Right atrium auricular region (tissue), 2 donors: ENCODE measurements around the gene PCBP3. TPM values are rescaled to one million over a fixed set of nuclear protein-coding genes. Genes with fewer than 3 reads are reported as not detected.

ENCODE experiments used
- DNase-seq: peaks from one replicate; pipeline ENCODE4 v3.0.0-alpha.2; 2019; ENCODE audit warnings: low spot score
- H3K27ac ChIP-seq, 2 donors: fragments of 200-600 bp; sonication (generic); 1 replicate in 1 of 2; 2 replicates in 1 of 2; pipeline ENCODE4 v1.5.1; 2016 to 2019
- H3K27me3 ChIP-seq, 2 donors: fragments of 200-600 bp; sonication (generic); one replicate each; pipeline versions ENCODE4 v1.5.1 to v1.6.0; 2017 to 2019
- H3K36me3 ChIP-seq: fragments of 200-600 bp; sonication (generic); one replicate; pipeline ENCODE4 v1.5.1; 2016
- H3K4me1 ChIP-seq, 2 donors: fragments of 200-600 bp; sonication (generic); one replicate each; pipeline versions ENCODE4 v1.5.1 to v1.6.0; 2017 to 2019
- H3K4me3 ChIP-seq, 2 donors: fragments of 200-600 bp; sonication (generic); 1 replicate in 1 of 2; 2 replicates in 1 of 2; pipeline ENCODE4 v1.5.1; 2017 to 2019; ENCODE audit warnings: mild to moderate bottlenecking in 1 of 2, moderate library complexity in 1 of 2
- H3K9me3 ChIP-seq, 2 donors: fragments of 200-600 bp; sonication (generic); one replicate each; pipeline ENCODE4 v1.5.1; 2019
- CTCF ChIP-seq, 2 donors: fragments of 200-600 bp; sonication (generic); IDR thresholded peaks; one replicate each; pipeline ENCODE4 v1.5.1; 2019; ENCODE audit warnings: antibody characterized with exemption in 2 of 2
- total RNA-seq, 2 donors: library from RNA; depleted of rRNA; stranded (reverse); fragments of >200 nt; gene quantifications; one replicate each; pipeline ENCODE4 v1.1.0, GENCODE V29; 2016

PCBP3 gene
- total RNA-seq, 2 donors from 2014 or later = 2.3 to 5.2 TPM

GRCh38 chr21:45787371-45787770 lies 143.8 kb downstream of the PCBP3 start:
- no peak for DNase-seq
- Histone ChIP-seq H3K4me1 (no peaks in the 10 kb centered on the region), H3K9me3 (no peaks in the 10 kb centered on the region), H3K36me3 (no peaks in the 10 kb centered on the region), H3K27ac (no peak overlapping the region), H3K4me3 (no peak overlapping the region), H3K27me3 (no peaks in the 10 kb centered on the region)
- TF ChIP-seq CTCF (IDR thresholded peaks at IDR 0.05) = no peak

GRCh38 chr21:45788198-45788597 lies 144.7 kb downstream of the PCBP3 start:
- no peak for TF ChIP-seq CTCF (IDR thresholded peaks at IDR 0.05)
- H3K9me3 ChIP-seq = no peaks in the 10 kb centered on the region
- H3K27me3 ChIP-seq = no peaks in the 10 kb centered on the region
- H3K4me1 ChIP-seq = no peaks in the 10 kb centered on the region
- H3K36me3 ChIP-seq = no peaks in the 10 kb centered on the region
- no peak for DNase-seq
- no peak overlapping the region for H3K4me3 ChIP-seq
- H3K27ac ChIP-seq = no peak overlapping the region

- H3K27ac ChIP-seq = no peak overlapping the region
- no peak overlapping the region for H3K4me3 ChIP-seq
- H3K36me3 ChIP-seq = no peaks in the 10 kb centered on the region
- no peaks in the 10 kb centered on the region for H3K27me3 ChIP-seq
- no peak for DNase-seq
- H3K4me1 ChIP-seq = no peaks in the 10 kb centered on the region
- no peaks in the 10 kb centered on the region for H3K9me3 ChIP-seq
- no peak for TF ChIP-seq CTCF (IDR thresholded peaks at IDR 0.05)
Observed at GRCh38 chr21:45788637-45789506, 145.3 kb downstream of the PCBP3 start.

- Histone ChIP-seq H3K9me3 (no peaks in the 10 kb centered on the region), H3K4me3 (no peak overlapping the region), H3K27me3 (no peaks in the 10 kb centered on the region), H3K36me3 (no peaks in the 10 kb centered on the region), H3K4me1 (no peaks in the 10 kb centered on the region), H3K27ac (no peak overlapping the region)
- TF ChIP-seq CTCF (IDR thresholded peaks at IDR 0.05) = no peak
- no peak for DNase-seq
Observed at GRCh38 chr21:45790427-45790826, 146.9 kb downstream of the PCBP3 start.

GRCh38 chr21:45791562-45792418 lies 148.3 kb downstream of the PCBP3 start:
- TF ChIP-seq CTCF (IDR thresholded peaks at IDR 0.05) = no peak
- no peak overlapping the region for H3K4me3 ChIP-seq
- H3K27me3 ChIP-seq = no peaks in the 10 kb centered on the region

More at GRCh38 chr21:45791562-45792418, 148.3 kb downstream of the PCBP3 start:
- no peak for DNase-seq
- no peaks in the 10 kb centered on the region for H3K9me3 ChIP-seq
- H3K27ac ChIP-seq = no peak overlapping the region
- no peaks in the 10 kb centered on the region for H3K4me1 ChIP-seq
- no peaks in the 10 kb centered on the region for H3K36me3 ChIP-seq
